GM04503 (cell line): ENCODE results near the gene SYTL4.

Experiments used
- DNase-seq: peaks from one replicate; pipeline ENCODE4 v3.0.0-alpha.2; 2012; ENCODE audit warnings: low read depth

SYTL4 gene

GRCh38 chrX:100687546-100687945 is 44.4 kb downstream of the SYTL4 start:
- no peak for DNase-seq

- no peak for DNase-seq
Measured at GRCh38 chrX:100687128-100687527, 44.8 kb downstream of the SYTL4 start.

DNA sequence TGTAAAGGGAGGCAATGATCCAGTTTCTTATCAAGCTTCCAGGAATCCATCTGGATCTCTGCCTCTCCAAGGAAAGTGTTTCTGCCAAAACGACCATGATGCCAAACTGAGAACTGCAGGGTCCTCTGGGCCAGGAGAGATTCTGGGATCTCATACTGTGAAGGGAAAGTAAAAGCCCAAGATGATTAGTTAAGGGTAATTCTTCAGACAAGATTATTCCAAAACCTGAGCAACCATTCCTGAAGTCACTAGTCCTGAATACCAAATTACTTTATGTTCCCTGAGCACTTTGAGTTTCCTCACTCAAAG is 46.0 kb downstream of the SYTL4 start:
- DNase-seq = no peak

DNA sequence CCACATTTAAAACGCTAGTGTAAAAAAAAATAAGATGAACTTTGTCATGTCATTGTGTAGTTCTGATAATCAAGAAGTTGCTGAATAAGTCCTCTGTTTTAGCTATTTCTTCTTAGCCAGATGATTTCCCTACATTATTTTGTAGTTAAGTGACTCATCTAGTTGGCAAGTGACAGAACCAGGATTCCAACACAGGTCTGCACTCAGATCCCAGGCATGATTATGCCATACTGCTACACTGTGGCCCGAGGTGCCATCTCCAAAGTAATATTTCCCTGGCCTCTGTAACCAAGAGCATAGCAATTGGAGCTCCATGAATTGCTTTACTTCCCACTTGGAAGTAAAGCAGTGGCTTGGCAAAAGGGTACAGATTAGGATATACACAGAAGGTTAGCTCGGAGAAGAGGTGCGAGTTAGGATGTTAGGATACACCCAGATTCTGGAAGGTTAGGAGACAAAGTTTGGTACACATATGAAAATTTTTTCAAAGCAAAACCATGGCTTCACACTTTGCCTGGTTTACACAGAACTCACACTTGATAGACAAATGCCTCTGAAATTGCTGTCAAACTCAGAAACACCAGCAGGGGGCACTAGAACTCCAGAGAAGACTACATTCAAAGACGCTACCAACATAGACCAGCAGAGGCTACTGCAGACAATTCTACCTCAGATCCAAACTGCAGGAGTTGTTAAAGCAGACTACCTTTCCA is 46.5 kb downstream of the SYTL4 start:
- peak; percentile 21 for DNase-seq

DNA sequence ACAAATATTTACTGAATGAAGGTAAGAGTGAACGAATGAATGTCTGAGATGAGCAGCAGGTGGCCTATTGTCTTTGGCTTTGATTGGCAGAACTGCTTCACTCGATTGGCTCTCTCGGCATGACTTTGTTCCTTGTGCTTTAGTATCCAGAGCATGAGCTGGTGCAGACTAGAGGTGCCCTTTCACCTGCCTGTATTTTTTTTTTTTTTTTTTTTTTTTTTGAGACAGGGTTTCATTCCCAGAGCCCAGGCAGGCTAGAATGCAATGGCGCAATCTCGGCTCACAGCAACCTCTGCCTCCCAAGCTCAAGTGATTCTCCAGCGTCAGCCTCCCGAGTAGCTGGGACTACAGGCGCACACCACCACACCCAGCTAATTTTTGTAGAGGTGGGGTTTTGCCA is 49.0 kb downstream of the SYTL4 start:
- no peak for DNase-seq

DNA sequence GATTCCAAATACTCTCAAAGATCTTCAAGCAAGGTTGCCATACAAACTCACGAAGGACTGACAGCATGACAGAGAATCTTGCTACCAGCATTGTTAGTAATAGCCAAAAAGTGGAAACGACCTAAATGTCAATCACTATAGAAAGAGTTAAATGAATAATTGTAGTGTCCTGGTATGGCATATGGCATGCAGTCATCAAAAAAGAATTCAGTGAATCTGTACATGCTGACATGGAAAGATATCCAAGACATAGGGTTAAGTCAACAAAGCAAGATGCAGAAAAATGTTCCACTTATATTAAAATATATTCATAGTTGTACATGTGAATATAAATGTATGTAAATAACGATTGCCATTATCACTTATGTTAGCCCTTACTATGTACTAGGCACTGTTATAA is 50.3 kb downstream of the SYTL4 start:
- DNase-seq = no peak

DNA sequence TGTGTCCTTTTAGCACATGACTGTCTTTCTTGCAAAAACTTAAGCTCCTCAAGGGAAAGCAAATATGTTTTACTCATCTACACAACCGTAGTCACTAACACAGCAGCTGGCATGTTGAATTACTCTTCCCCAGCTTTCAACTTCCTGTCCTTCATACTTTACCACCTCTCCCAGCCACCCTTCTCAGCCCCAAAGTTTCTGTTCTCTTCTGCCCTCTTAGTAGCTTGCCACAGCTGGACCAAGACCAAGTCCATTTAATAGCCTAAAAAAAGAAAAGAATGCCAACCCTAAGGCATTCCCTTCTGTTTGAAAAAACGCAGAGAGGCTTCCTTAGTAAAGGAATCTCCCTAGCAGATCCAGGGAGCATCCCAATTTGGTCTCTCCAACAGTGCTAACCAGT is 51.2 kb downstream of the SYTL4 start:
- DNase-seq = no peak

DNA sequence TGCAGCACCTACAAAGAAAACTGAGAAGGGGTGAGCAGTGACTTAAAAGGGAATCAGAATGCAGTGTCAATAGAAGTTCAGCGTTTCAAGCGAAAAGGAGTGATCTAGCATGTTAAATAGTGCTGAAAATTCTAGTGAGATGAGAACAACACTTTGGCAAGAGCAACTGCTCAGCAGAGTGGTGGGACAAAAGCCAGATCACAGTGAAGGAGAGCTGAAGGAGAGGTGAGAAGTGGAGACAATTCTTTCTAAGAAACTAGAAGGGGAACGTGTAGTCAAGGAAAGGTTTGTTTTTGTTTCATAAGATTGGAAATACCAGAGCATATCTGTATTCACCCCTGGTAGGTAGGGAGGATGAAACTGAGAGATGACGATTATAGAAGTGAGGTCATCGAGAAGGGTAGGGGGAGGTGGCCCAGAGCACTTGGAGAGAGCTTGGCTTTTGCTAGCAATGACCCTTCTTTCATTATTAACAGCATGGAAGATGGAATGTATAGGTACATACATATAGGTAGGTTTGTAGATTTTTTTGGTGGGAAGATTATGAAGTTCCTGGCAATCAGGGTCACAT is 54.2 kb downstream of the SYTL4 start:
- DNase-seq = no peak

GRCh38 chrX:100674705-100675104 is 57.2 kb downstream of the SYTL4 start:
- DNase-seq = no peak

DNA sequence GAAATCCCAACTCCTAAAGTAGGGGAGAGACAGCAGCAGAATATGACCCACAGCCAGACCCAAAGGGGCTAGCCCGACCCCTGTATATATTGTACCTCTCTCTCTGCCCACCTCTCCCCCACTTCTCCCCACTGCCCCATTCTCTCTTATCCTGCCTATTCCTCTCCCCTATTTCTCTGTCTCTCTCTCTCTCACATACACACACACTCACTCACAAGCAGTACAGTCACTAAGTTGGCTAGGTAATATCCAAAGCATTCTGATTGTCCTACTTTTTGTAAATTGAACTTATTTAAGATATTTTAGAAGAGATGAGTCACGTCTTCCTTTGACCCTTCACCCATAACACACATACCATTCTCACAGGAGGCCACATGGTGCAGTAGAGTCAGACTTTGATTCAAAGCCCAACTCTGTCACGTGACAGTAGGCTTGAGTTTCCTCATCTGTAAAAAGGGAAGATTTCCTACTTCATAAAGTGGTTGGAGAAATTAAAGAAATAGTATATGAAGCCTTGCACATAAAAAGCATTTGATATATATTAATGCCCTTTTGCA is 58.4 kb downstream of the SYTL4 start:
- DNase-seq = peak; percentile 47

GRCh38 chrX:100672966-100673365 is 59.0 kb downstream of the SYTL4 start:
- no peak for DNase-seq

- no peak for DNase-seq
Measured at GRCh38 chrX:100663642-100664041, 68.3 kb downstream of the SYTL4 start.

DNA sequence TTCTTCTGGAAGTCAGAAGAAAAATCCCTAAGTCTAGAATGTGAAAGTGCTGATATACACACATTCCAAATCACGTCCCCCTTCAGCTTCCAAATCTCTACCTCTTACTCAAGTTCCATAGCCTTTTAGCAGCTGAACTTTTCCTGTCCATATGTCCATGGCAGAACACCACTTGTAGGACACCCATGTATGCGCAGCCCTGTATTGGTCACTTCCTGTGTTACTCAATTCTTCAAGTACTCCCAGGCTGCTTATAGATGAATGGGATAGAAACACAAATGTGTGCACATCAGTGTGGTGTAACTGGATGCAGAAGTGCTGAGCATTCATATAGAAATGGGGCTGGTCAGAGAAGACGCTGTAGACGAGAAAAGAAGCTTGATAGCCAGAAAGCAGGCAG is 69.1 kb downstream of the SYTL4 start:
- no peak for DNase-seq

- no peak for DNase-seq
Measured at GRCh38 chrX:100662170-100662569, 69.8 kb downstream of the SYTL4 start.

DNA sequence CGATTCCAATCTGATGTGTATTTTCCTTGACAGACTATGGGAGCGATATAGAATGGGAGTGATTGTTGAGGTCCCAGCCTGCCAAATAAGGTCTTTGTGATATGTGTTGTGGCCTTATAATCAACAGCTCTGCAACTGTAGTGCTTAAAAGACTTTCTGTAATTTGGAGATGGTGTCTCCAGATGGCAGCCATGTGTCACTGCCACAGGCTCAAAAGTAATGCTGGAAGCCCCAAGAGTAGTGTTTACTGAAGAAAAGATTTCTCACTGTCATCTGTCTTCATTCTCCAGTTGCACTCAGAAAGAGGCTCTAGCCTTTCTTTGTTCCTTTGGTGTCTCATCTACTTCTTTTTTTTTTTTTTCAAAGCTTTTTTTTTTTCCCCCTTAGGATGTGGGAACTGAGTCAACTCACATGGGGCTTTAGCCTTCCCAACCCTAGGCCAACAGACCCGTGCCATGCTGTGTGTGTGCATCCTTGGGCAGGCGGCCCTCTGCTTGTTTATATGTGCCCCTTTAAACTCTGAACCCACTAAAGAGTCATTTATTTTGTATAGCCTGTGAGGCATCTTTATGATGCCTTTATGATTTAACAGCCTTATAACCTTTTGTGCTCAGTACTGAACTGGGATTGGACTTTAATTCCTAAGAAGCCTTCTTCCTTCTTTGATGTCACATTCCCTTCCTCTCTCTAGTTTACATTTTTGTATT is 72.3 kb downstream of the SYTL4 start:
- no peak for DNase-seq

DNA sequence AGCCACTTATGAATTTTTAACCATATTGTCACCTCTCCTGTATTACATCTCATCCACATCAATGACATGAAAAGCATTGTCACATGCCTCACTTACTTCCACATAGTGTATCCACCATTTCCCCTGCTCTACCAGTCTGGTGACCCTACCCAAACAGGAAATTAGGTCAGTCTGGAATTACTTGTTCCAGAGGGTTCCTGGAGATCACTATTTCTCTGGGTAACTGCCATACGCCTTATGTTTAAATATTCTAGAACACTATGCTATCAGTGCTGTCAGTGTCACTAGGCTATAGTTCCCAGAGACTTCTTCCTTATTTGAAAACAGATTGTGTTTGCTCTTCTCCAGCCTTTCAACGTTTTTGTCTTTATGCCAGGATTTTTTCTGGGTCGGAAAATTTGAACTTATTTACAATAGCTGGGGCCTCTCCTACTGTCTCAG is 73.0 kb downstream of the SYTL4 start:
- DNase-seq = no peak

DNA sequence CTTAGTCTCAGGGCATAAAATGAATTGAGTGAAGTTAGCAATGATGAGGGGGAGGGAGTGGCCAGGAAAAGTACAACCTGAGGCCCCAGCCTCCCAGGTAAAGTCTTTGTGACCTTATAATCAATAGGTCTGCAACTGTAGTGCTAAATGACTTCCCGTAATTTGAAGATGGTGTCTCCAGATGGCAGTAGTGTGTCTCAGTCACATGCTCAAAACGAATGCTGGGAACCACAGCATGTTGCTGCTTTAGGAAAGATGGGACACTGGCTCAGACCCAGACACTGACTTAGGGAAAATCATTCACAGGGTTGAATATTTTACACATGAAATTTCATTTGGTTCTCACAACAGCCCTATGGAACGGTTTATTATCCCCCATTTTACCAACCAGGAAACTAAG is 77.7 kb downstream of the SYTL4 start:
- DNase-seq = no peak

DNA sequence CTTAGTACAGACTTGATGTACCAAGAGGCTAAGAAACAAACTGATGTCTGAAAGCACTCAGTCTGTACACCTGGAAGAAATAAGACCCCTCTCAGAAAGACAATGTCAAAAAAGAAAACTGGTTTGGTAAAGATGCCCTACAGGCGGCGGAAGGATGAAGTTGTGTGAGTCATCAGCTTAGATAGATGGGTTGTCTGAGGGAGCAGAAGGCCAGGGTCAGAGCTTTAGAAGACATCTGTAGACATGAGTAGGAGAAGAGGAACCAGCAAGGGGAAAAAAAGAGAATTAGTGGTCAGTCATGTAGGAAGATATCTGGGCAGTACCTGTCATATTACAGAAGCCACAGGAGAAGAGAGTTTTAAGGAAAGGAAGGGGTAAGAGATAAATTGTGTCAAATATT is 79.7 kb downstream of the SYTL4 start:
- DNase-seq = no peak

DNA sequence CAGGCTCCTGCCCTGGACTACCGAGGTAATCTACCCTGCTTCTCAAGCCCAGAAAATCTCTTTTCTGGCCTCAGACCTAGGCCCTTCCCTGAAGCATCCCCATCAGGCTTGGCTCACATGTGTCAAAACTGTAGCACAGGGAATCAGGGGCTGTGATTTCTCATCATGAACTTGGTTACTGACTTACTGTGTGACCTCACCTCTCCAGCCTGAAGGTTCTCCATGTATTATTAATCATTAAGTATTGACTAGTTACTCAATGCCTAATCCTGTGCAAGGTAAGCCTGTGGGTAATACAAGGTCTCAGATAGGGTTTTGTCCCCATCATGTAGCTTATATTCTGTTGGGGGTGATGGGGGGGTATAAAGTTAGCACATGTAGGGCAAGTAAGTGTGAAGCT is 81.1 kb downstream of the SYTL4 start:
- DNase-seq = no peak

DNA sequence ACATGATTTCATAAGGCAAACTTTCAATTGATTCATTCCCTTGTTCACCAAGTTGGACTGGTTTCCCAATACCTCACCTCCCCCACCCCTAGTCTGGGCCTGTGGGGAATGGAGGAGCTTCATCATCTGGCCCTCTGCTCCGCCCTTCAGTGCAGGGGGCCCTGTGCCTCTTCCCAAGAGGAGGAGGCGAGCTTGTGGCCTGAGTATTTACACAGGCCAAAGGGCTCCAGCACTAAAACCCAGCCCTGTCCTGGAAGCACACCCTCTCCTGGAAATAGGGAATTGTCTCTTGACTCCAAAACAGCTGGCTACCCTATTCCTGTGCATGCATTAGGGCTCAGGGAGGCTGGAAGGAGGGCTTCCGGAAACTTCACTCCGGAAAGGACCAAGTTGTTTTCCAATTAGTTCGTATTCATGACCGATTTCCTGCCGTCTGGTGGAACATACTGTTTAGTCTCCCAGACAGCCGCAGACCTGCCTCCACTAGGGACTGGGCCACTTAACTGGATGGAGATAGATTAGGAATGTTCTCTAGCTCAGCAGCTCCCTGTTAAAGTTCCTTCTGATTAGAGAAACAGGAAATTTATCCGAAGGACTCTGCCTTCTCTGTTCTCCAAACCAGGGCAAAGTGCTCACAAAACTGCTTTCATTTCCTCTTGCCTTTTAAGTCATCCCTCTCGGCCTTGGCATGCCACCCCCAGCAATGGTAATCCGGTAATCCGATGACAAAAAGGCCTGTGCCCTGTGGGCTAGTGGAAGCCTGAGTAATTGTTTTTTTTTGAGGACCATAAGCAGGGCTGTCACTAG is 82.2 kb downstream of the SYTL4 start:
- peak; percentile 80 for DNase-seq

DNA sequence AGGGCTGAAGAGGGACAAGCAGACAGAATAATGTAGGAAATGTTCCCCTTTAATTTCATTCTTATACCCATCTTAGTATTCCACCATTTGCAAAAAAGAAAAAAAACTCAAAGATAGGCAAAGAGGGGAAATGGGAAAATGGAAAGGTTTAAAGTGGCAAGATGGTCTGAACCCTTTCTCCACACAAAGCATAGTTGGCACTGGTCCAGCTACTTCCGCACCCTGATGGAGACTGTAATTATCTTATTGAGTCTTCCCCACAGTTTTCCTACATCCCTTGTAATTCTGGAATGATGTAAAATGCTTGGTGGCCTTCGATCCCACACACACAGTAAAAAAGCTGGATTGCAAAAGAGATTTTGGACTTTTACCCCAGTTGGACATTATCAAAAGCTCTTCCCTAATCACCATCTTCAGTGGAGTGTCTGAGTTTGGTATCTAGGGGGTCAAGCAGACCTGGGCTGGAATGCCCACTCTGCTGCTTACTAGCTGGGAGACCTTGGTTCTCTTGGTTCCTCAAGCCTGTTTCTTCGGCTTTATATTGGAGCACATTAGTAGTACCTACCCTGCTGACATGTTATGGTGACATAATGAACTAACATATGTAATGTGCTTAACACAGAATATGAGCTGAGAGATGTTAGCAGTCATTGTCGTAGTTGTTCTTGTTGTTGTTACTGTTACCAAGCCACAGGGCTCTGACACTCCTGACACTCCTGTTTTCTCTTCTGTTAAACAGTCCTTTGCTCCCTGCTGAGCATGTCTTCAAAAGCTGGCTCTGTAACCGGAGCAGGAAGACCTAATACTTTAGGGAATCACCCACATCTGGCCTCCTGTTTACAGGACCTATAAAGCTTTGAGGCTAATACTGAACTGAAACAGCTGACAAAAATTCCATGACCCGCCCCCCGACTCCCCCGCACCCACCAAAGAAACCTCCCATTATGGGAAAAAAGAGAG is 83.2 kb downstream of the SYTL4 start:
- no peak for DNase-seq
